ENCODE measurements around the gene TTC9B.

Gene TTC9B

DNA sequence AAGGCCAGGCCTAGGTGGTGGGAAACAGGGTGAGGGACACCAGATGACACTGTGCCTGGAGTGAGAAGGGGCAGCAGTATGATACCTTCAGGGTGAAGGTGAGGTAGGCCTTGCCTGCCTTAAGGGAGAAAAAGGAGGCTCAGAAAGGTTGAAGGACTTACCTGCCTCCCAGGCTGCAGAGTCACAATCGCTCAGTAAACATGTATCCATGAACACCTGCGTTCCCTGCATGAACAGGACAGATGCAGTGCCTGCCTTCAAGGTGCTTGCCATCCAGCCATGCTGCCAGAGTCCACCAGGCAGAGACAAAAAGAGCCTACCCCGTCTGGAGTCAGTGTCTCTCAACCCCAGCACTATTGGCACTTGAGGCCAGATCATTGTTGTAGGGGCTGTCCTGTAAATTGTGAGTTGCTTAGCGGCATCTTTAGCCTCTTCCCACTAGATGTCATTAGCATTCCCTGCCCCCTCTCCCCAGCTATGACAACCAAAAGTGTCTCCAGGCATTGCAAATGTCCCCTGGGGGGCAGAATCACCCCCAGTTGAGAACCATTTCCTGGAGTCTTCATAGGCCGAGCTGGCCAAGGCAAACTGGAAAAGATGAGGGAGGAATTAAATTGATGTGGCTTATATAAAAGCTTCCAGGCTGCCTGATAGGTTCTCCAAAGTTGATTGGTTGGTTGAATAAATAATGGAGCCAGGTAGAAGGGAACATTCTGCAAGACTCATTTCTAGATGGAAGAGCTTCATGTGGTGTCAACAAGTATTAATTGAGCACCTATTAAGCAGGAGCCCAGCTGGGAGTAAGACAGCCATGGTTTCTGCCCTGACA, 25.2 kb downstream of the TTC9B start:
- TF ChIP-seq TCF4 (CRISPR knock-in tag; IDR thresholded peaks at IDR 0.05; ENCODE audit: borderline replicate concordance) (no peak), PPARA (CRISPR knock-in tag; IDR thresholded peaks at IDR 0.05; ENCODE audit: borderline replicate concordance) (no peak), ARNTL (CRISPR knock-in tag; IDR thresholded peaks at IDR 0.05; ENCODE audit: borderline replicate concordance, low read depth) (no peak), GLIS3 (CRISPR knock-in tag; IDR thresholded peaks at IDR 0.05) (no peak), ZFP30 (CRISPR knock-in tag; IDR thresholded peaks at IDR 0.05) (no peak), CSDC2 (CRISPR knock-in tag; IDR thresholded peaks at IDR 0.05) (no peak), ZNF565 (CRISPR knock-in tag; conservative IDR thresholded peaks at IDR 0.05; ENCODE audit: low read depth) (no peak), ESRRG (CRISPR knock-in tag; IDR thresholded peaks at IDR 0.05) (no peak), BACH2 (CRISPR knock-in tag; IDR thresholded peaks at IDR 0.05; ENCODE audit: borderline replicate concordance) (no peak), RARB (CRISPR knock-in tag; IDR thresholded peaks at IDR 0.05) (no peak), ZNF70 (CRISPR knock-in tag; IDR thresholded peaks at IDR 0.05) (no peak), OSR1 (CRISPR knock-in tag; IDR thresholded peaks at IDR 0.05) (no peak)
- TF ChIP-seq, protein P1, sequence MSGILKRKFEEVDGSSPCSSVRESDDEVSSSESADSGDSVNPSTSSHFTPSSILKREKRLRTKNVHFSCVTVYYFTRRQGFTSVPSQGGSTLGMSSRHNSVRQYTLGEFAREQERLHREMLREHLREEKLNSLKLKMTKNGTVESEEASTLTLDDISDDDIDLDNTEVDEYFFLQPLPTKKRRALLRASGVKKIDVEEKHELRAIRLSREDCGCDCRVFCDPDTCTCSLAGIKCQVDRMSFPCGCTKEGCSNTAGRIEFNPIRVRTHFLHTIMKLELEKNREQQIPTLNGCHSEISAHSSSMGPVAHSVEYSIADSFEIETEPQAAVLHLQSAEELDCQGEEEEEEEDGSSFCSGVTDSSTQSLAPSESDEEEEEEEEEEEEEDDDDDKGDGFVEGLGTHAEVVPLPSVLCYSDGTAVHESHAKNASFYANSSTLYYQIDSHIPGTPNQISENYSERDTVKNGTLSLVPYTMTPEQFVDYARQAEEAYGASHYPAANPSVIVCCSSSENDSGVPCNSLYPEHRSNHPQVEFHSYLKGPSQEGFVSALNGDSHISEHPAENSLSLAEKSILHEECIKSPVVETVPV (CRISPR knock-in tag; IDR thresholded peaks at IDR 0.05) = no peak
- TF ChIP-seq, protein P2, sequence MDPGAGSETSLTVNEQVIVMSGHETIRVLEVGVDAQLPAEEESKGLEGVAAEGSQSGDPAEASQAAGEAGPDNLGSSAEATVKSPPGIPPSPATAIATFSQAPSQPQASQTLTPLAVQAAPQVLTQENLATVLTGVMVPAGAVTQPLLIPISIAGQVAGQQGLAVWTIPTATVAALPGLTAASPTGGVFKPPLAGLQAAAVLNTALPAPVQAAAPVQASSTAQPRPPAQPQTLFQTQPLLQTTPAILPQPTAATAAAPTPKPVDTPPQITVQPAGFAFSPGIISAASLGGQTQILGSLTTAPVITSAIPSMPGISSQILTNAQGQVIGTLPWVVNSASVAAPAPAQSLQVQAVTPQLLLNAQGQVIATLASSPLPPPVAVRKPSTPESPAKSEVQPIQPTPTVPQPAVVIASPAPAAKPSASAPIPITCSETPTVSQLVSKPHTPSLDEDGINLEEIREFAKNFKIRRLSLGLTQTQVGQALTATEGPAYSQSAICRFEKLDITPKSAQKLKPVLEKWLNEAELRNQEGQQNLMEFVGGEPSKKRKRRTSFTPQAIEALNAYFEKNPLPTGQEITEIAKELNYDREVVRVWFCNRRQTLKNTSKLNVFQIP (CRISPR knock-in tag; IDR thresholded peaks at IDR 0.05; ENCODE audit: borderline replicate concordance, low read depth) = no peak
- TF ChIP-seq, protein P3, sequence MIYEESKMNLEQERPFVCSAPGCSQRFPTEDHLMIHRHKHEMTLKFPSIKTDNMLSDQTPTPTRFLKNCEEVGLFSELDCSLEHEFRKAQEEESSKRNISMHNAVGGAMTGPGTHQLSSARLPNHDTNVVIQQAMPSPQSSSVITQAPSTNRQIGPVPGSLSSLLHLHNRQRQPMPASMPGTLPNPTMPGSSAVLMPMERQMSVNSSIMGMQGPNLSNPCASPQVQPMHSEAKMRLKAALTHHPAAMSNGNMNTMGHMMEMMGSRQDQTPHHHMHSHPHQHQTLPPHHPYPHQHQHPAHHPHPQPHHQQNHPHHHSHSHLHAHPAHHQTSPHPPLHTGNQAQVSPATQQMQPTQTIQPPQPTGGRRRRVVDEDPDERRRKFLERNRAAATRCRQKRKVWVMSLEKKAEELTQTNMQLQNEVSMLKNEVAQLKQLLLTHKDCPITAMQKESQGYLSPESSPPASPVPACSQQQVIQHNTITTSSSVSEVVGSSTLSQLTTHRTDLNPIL (CRISPR knock-in tag; IDR thresholded peaks at IDR 0.05; ENCODE audit: low read depth) = no peak
- ATAC-seq = no peak

DNA sequence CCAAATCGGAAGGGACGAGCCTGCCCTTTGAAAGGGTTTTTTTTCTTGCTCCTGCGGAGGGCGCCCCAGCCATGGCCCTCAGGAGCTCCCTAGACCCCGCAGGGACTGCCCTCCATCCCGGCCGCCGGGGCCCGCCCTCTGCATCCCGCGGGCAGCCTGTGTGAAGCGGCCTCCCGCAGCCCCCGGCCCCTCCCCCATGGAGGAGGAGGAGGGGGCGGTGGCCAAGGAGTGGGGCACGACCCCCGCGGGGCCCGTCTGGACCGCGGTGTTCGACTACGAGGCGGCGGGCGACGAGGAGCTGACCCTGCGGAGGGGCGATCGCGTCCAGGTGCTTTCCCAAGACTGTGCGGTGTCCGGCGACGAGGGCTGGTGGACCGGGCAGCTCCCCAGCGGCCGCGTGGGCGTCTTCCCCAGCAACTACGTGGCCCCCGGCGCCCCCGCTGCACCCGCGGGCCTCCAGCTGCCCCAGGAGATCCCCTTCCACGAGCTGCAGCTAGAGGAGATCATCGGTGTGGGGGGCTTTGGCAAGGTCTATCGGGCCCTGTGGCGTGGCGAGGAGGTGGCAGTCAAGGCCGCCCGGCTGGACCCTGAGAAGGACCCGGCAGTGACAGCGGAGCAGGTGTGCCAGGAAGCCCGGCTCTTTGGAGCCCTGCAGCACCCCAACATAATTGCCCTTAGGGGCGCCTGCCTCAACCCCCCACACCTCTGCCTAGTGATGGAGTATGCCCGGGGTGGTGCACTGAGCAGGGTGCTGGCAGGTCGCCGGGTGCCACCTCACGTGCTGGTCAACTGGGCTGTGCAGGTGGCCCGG, 26.1 kb downstream of the TTC9B start:
- TF ChIP-seq GLIS3 (CRISPR knock-in tag; IDR thresholded peaks at IDR 0.05) = no peak
- TF ChIP-seq ZNF70 (CRISPR knock-in tag; IDR thresholded peaks at IDR 0.05) = no peak
- TF ChIP-seq, protein P2 (CRISPR knock-in tag; IDR thresholded peaks at IDR 0.05; ENCODE audit: borderline replicate concordance, low read depth) = no peak
- TF ChIP-seq ARNTL (CRISPR knock-in tag; IDR thresholded peaks at IDR 0.05; ENCODE audit: borderline replicate concordance, low read depth) = no peak
- TF ChIP-seq, protein P4, sequence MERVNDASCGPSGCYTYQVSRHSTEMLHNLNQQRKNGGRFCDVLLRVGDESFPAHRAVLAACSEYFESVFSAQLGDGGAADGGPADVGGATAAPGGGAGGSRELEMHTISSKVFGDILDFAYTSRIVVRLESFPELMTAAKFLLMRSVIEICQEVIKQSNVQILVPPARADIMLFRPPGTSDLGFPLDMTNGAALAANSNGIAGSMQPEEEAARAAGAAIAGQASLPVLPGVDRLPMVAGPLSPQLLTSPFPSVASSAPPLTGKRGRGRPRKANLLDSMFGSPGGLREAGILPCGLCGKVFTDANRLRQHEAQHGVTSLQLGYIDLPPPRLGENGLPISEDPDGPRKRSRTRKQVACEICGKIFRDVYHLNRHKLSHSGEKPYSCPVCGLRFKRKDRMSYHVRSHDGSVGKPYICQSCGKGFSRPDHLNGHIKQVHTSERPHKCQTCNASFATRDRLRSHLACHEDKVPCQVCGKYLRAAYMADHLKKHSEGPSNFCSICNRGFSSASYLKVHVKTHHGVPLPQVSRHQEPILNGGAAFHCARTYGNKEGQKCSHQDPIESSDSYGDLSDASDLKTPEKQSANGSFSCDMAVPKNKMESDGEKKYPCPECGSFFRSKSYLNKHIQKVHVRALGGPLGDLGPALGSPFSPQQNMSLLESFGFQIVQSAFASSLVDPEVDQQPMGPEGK (CRISPR knock-in tag; IDR thresholded peaks at IDR 0.05; ENCODE audit: borderline replicate concordance) = no peak
- no peak for TF ChIP-seq SNAI2 (CRISPR knock-in tag; IDR thresholded peaks at IDR 0.05)
- TF ChIP-seq, protein P3 (CRISPR knock-in tag; IDR thresholded peaks at IDR 0.05; ENCODE audit: low read depth) = no peak
- no peak for TF ChIP-seq TOX (CRISPR knock-in tag; IDR thresholded peaks at IDR 0.05; ENCODE audit: borderline replicate concordance)
- no peak for TF ChIP-seq TCF4 (CRISPR knock-in tag; IDR thresholded peaks at IDR 0.05; ENCODE audit: borderline replicate concordance)
- no peak for TF ChIP-seq ISL1 (CRISPR knock-in tag; IDR thresholded peaks at IDR 0.05)
- no peak for TF ChIP-seq ZFP3 (CRISPR knock-in tag; IDR thresholded peaks at IDR 0.05)
- TF ChIP-seq CSDC2 (CRISPR knock-in tag; IDR thresholded peaks at IDR 0.05) = no peak
- no peak for TF ChIP-seq ESRRG (CRISPR knock-in tag; IDR thresholded peaks at IDR 0.05)
- TF ChIP-seq, protein P5, sequence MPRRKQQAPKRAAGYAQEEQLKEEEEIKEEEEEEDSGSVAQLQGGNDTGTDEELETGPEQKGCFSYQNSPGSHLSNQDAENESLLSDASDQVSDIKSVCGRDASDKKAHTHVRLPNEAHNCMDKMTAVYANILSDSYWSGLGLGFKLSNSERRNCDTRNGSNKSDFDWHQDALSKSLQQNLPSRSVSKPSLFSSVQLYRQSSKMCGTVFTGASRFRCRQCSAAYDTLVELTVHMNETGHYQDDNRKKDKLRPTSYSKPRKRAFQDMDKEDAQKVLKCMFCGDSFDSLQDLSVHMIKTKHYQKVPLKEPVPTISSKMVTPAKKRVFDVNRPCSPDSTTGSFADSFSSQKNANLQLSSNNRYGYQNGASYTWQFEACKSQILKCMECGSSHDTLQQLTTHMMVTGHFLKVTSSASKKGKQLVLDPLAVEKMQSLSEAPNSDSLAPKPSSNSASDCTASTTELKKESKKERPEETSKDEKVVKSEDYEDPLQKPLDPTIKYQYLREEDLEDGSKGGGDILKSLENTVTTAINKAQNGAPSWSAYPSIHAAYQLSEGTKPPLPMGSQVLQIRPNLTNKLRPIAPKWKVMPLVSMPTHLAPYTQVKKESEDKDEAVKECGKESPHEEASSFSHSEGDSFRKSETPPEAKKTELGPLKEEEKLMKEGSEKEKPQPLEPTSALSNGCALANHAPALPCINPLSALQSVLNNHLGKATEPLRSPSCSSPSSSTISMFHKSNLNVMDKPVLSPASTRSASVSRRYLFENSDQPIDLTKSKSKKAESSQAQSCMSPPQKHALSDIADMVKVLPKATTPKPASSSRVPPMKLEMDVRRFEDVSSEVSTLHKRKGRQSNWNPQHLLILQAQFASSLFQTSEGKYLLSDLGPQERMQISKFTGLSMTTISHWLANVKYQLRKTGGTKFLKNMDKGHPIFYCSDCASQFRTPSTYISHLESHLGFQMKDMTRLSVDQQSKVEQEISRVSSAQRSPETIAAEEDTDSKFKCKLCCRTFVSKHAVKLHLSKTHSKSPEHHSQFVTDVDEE (CRISPR knock-in tag; IDR thresholded peaks at IDR 0.05) = no peak
- TF ChIP-seq RARB (CRISPR knock-in tag; IDR thresholded peaks at IDR 0.05) = no peak
- peak; percentile 55 for ATAC-seq
